ENCODE measurements around the gene NIN.
"Not testable (repeated sequence)": the region's sequence is repeated elsewhere in the genome, so short reads cannot be mapped to it uniquely, and the experiment has no call there.

The NIN gene

DNA sequence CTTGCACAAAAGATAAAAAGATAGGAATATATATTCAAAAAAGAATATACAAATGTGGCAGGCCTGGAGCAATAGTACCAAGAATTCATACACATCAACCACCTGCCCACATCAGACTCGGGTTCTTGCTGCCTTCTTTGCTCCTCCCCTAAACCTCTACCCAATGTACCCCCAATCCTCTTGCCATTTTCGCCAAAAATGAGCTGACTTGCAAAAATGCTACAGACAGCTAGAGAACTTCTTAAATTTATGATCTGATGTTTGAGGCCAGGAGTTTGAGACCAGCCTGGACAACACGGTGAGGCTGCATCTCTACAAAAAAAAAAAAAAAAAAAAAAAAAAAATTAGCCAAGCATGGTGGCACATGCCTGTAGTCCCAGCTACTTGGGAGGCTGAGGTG lies 119.9 kb downstream of the NIN start:
- DNase-seq: no peak

- no peak for DNase-seq
Observed at GRCh38 chr14:50705026-50705593, 125.9 kb downstream of the NIN start.

- no peak for DNase-seq
Observed at GRCh38 chr14:50704454-50705010, 126.4 kb downstream of the NIN start.

- DNase-seq: no peak
Observed at GRCh38 chr14:50697659-50698290, 133.2 kb downstream of the NIN start.

GRCh38 chr14:50694260-50694659 lies 136.7 kb downstream of the NIN start:
- DNase-seq: not testable (repeated sequence)

DNA sequence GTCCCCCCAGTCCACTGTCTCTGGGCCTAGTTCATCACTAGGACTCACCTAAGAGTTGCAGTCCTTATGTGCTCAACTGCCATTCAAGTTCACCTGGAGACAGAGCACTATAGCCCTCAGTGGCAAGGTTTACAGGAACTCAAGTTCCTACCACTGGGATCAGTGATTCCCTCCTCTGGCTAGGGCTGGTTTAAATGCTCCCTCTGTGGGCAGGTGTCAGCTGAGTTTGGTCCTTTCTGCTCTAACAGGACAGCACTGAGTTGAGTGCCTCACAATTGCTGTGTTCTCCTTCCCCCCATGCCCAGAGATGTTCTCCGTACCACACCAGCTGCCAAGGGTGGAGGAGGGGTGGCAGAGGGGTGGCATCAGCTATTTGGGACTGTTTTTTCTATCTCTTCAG lies 142.1 kb downstream of the NIN start:
- no peak for DNase-seq

DNA sequence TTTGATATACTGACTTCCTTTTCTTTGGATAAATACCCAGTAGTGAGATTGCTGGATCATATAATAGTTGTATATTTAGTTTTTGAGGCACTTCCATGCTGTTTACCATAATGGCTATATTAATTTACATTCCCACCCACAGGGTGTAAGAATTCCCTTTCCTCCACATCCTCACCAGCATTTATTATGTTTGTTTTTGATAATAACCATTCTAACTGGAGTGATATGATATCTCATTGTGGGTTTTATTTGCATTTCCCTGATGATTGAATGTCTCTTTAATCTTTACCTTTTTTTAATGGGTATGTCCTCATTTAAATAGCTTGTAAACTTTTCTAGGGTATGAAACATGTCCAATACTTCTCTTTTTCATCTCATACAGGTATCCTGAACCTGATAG lies 151.3 kb downstream of the NIN start:
- no peak for DNase-seq

DNA sequence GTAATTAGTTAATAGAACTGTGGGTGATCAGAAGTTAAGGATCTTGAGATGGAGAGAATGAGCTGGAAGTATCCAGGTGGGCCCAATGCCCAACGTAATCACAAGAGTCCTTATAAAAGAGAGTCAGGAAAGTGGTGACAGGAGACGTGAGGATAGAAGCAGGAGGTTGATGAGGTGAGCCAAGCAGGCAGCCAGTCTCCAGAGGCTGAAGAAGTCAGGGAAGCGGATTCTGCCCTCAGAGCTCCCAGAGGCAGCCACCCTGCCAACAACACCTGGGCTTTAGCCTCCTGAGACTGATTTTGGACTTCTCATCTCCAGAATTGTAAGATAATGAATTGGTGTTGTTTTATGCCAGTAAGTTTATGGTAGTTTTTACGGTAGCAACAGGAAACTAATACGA lies 152.8 kb downstream of the NIN start:
- no peak for DNase-seq

DNA sequence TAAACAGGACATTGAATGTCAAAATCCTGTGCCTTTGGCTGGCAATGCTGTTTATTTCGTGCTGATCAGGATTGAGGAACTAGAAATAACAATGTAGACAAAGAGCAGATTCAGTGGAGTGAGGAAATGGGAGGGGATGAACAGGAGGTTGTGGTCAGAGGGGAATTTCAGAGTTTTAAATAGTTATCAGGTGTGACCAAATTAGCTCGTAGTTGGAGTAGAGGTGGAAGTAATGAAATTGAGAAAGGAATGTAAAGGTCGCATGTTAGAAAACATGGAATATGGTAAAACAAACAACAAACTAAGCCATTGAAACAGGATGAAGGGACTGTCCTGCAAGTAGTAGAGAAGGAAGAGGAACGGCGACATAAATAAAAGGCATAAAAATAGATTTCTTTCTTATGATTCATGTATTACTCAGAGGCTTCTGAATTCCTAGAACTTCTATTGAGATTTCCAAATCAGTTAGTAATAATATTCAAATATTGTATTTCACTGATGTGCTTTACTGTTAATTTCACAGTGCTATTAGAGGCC lies 153.4 kb downstream of the NIN start:
- no peak for DNase-seq

GRCh38 chr14:50676814-50677516 lies 154.0 kb downstream of the NIN start:
- no peak for DNase-seq

GRCh38 chr14:50675597-50675996 lies 155.4 kb downstream of the NIN start:
- no peak for DNase-seq

GRCh38 chr14:50670866-50671256 lies 160.1 kb downstream of the NIN start:
- DNase-seq: no peak

GRCh38 chr14:50670196-50670865 lies 160.6 kb downstream of the NIN start:
- DNase-seq: no peak

Measured in central memory CD4-positive, alpha-beta T cell (primary cell).